MM.1S (cell line): ENCODE data around the gene CTNNA2.

Experiments
- EZH2 ChIP-seq: fragments of 300-600 bp; sonication (generic); optimal IDR thresholded peaks from 2 replicates; pipeline ENCODE3; 2017; ENCODE audit warnings: low read depth, mild to moderate bottlenecking, antibody characterized with exemption, low read length, mixed read lengths
- TF ChIP-seq, protein P1 (sequence below): fragments of 300-600 bp; sonication (generic); IDR thresholded peaks from 2 replicates; pipeline ENCODE4 v1.5.1; 2016; ENCODE audit warnings: antibody characterized with exemption, low read length, mixed read lengths

DNA sequence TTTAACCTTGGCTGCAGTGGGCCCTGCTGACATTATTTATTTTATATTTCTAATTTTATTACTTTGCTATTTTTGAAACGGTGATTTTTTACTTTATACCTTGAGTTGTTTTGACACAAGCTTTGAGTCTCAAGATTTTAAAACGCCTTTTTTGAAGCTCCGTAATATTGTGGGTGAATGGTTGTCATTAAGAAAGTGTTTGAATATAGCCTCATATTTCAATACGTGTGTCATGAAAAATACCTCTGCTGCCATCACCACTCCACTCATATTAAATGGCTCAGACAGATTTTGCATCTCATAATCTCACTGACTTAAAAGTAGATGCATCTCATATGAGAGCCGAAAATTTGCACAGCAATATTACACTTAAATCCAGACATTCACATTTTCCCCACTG lies 106.6 kb downstream of the CTNNA2 start:
- TF ChIP-seq, protein P1, sequence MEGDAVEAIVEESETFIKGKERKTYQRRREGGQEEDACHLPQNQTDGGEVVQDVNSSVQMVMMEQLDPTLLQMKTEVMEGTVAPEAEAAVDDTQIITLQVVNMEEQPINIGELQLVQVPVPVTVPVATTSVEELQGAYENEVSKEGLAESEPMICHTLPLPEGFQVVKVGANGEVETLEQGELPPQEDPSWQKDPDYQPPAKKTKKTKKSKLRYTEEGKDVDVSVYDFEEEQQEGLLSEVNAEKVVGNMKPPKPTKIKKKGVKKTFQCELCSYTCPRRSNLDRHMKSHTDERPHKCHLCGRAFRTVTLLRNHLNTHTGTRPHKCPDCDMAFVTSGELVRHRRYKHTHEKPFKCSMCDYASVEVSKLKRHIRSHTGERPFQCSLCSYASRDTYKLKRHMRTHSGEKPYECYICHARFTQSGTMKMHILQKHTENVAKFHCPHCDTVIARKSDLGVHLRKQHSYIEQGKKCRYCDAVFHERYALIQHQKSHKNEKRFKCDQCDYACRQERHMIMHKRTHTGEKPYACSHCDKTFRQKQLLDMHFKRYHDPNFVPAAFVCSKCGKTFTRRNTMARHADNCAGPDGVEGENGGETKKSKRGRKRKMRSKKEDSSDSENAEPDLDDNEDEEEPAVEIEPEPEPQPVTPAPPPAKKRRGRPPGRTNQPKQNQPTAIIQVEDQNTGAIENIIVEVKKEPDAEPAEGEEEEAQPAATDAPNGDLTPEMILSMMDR = no peak
- no peak for TF ChIP-seq EZH2
